Hepatocyte (in vitro differentiated cells): ENCODE data around the gene STAC.

Experiments used
- EZH2 ChIP-seq: fragments of 200-600 bp; sonication (generic); IDR thresholded peaks from 2 replicates; pipeline ENCODE4 v1.6.1; 2016; ENCODE audit warnings: antibody characterized with exemption, mild to moderate bottlenecking, borderline replicate concordance
- EZH2phosphoT487 ChIP-seq: fragments of 200-600 bp; sonication (generic); IDR thresholded peaks from one replicate; pipeline ENCODE4 v1.6.1; 2018; ENCODE audit warnings: antibody characterized with exemption, mild to moderate bottlenecking, low read depth, moderate library complexity; ENCODE audit not compliant: unreplicated experiment, severe bottlenecking
- TF ChIP-seq, protein P1 (sequence below): fragments of 200-600 bp; sonication (generic); IDR thresholded peaks from 2 replicates; pipeline ENCODE4 v1.5.1; 2016; ENCODE audit warnings: antibody characterized with exemption, mild to moderate bottlenecking; ENCODE audit not compliant: poor library complexity

GRCh38 chr3:36562945-36563344 lies 182.6 kb downstream of the STAC start:
- TF ChIP-seq, protein P1, sequence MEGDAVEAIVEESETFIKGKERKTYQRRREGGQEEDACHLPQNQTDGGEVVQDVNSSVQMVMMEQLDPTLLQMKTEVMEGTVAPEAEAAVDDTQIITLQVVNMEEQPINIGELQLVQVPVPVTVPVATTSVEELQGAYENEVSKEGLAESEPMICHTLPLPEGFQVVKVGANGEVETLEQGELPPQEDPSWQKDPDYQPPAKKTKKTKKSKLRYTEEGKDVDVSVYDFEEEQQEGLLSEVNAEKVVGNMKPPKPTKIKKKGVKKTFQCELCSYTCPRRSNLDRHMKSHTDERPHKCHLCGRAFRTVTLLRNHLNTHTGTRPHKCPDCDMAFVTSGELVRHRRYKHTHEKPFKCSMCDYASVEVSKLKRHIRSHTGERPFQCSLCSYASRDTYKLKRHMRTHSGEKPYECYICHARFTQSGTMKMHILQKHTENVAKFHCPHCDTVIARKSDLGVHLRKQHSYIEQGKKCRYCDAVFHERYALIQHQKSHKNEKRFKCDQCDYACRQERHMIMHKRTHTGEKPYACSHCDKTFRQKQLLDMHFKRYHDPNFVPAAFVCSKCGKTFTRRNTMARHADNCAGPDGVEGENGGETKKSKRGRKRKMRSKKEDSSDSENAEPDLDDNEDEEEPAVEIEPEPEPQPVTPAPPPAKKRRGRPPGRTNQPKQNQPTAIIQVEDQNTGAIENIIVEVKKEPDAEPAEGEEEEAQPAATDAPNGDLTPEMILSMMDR = no peak
- TF ChIP-seq EZH2 = no peak
- TF ChIP-seq EZH2phosphoT487 = no peak
